Adrenal gland (tissue), 5 donors: ENCODE data around the gene DEPDC4.

Experiments used
- POLR2A ChIP-seq, 2 donors: fragments of 450-650 bp; IDR thresholded peaks; one replicate each; pipeline ENCODE4 v1.6.1; 2017; ENCODE audit warnings: antibody characterized with exemption in 2 of 2, mild to moderate bottlenecking in 2 of 2, moderate library complexity in 1 of 2
- TF ChIP-seq, protein P1 (sequence below), 6 experiments: fragments of 450-650 bp in 4 of 6; fragments of 200-600 bp in 2 of 6; sonication (generic) in 1 of 6; IDR thresholded peaks; 1 replicate in 5 of 6; 2 replicates in 1 of 6; pipeline versions ENCODE4 v1.5.1 to v1.8.0; 2016 to 2021; ENCODE audit warnings: antibody characterized with exemption in 6 of 6, mild to moderate bottlenecking in 2 of 6, moderate library complexity in 1 of 6
- donor health status: DM: no; HTN: no; CAD: no.

DNA sequence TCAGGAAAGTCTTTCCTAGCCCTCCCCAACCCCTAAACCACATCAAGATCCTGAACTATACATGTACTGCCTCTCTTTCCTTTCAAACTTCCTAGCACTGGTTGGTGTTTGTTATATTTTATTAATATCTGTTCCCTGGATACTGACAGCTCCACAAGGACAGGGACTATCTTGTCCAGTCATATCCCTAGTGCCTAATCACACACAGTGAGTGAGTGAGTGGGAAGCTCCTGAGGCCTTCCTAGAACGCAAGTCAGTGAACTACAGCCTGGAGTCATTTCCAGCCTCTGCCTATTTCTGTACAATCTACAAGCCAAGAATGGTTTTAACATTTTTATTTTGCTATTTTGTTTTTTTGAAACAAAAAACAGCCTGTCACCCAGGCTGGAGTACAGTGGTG, 73.8 kb downstream of the DEPDC4 start:
- TF ChIP-seq, protein P1, sequence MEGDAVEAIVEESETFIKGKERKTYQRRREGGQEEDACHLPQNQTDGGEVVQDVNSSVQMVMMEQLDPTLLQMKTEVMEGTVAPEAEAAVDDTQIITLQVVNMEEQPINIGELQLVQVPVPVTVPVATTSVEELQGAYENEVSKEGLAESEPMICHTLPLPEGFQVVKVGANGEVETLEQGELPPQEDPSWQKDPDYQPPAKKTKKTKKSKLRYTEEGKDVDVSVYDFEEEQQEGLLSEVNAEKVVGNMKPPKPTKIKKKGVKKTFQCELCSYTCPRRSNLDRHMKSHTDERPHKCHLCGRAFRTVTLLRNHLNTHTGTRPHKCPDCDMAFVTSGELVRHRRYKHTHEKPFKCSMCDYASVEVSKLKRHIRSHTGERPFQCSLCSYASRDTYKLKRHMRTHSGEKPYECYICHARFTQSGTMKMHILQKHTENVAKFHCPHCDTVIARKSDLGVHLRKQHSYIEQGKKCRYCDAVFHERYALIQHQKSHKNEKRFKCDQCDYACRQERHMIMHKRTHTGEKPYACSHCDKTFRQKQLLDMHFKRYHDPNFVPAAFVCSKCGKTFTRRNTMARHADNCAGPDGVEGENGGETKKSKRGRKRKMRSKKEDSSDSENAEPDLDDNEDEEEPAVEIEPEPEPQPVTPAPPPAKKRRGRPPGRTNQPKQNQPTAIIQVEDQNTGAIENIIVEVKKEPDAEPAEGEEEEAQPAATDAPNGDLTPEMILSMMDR (IDR thresholded peaks at IDR 0.05): no peak
- TF ChIP-seq POLR2A (IDR thresholded peaks at IDR 0.05): no peak
